Activated CD8-positive, alpha-beta memory T cell treated with anti-CD3 and anti-CD28 coated beads, Interleukin-2, amount 50 U/mL, for 48 hours (primary cell): Measurements from ENCODE around the gene PHLPP1.

Experiments used
- DNase-seq: peaks from one replicate; pipeline ENCODE4 v3.0.0-alpha.2; 2020

The PHLPP1 gene

GRCh38 chr18:62812242-62812641 lies 96.9 kb downstream of the PHLPP1 start:
- DNase-seq: no peak

GRCh38 chr18:62812876-62813275 lies 97.5 kb downstream of the PHLPP1 start:
- DNase-seq: no peak

GRCh38 chr18:62814132-62814759 lies 98.9 kb downstream of the PHLPP1 start:
- DNase-seq: no peak

DNA sequence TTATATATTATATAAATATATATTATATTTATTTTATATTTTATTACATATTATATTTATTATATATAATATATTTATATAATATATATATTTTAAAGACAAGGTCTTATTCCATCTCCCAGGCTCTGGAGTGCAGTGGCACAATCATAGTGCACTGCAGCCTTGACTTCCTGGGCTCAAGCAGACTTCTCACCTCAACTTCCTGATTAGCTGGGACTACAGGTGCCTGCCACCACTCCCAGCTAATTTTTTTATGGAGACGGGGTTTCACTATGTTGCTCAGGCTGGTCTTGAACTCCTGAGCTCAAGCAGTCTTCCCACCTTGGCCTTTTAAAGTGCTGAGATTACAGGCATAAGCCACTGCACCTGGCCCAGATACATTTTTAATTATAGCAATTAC lies 110.0 kb downstream of the PHLPP1 start:
- no peak for DNase-seq

DNA sequence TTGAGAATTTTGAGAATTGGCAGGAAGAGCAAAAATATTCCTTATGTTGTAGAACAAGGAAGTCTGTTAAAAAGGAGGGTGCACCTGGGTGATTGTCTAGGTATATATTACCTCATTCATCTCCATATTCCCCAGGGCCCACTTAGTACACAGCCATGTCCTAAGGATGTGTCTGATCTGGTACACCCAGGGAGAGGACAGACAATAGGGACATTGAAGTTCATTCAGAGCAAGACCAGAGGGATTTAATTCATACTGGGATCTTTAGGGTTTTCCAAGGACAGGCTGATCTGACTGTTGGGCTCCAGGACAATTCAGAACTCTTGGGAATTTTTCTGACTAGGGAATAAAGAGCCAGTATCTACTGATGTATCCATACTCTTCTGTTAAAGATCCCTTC lies 112.1 kb downstream of the PHLPP1 start:
- no peak for DNase-seq

GRCh38 chr18:62828091-62828640 lies 112.8 kb downstream of the PHLPP1 start:
- no peak for DNase-seq

- no peak for DNase-seq
Measured at GRCh38 chr18:62828852-62829251, 113.5 kb downstream of the PHLPP1 start.

GRCh38 chr18:62829936-62830335 lies 114.6 kb downstream of the PHLPP1 start:
- DNase-seq: no peak

DNA sequence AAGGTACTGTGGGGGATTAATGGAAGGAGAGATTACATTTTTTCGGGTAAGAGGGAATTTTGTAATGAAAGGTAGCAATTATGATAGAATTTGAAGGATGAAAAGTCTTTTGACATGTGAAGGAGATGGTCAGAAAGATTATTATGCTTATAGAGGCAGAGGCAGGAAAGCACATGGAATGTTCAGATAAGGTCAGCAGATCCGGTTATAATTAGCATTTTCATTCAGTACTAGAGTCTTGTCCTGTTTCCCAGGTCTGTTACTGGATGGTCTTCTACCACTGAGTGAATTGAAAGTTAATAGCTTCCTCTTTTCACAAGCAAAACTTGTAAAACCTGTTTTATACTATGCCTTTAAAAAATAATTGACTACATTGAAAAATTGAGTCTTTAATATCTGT lies 116.9 kb downstream of the PHLPP1 start:
- DNase-seq: no peak

DNA sequence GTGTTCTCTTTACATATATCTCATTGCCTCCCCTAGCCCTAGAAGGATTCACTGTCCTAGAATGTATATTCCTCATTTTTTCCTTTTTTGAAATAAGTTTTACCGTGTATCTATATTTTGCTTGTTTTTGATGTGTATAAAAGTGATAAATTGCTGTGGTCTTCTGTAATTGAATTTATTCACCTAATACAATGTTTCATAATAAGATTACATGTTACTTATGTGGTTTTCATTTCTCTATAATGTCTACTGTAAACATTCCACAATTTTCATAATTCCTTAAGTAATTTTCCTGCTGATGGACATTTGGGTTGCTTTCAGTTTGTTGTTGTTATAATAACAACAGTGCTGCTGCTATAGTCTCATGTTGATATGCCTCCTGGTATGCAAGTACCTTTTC lies 118.2 kb downstream of the PHLPP1 start:
- DNase-seq: no peak

GRCh38 chr18:62834715-62835114 lies 119.4 kb downstream of the PHLPP1 start:
- no peak for DNase-seq

- no peak for DNase-seq
Measured at GRCh38 chr18:62837011-62837410, 121.7 kb downstream of the PHLPP1 start.

- no peak for DNase-seq
Measured at GRCh38 chr18:62838475-62839098, 123.2 kb downstream of the PHLPP1 start.

GRCh38 chr18:62839874-62840713 lies 124.8 kb downstream of the PHLPP1 start:
- DNase-seq: no peak

GRCh38 chr18:62841405-62841804 lies 126.1 kb downstream of the PHLPP1 start:
- DNase-seq: no peak

DNA sequence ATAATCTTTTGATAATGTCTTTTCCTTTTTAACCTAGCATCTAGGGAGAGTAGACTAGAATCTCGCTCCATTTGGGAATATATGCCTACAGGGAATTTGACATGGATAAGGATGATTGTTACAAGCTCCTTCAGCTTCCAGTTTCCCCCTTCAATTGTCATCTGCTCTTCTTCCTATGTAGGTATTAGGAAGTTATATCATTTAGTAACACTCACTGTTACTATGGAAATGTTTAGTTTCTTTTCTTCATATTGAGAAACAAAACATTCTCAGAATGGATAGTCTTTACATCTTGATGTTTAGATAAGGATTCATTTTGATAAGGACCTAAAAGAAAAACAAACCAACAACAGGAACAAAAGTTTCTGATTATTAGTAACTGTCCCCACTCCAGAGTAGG lies 127.6 kb downstream of the PHLPP1 start:
- no peak for DNase-seq

DNA sequence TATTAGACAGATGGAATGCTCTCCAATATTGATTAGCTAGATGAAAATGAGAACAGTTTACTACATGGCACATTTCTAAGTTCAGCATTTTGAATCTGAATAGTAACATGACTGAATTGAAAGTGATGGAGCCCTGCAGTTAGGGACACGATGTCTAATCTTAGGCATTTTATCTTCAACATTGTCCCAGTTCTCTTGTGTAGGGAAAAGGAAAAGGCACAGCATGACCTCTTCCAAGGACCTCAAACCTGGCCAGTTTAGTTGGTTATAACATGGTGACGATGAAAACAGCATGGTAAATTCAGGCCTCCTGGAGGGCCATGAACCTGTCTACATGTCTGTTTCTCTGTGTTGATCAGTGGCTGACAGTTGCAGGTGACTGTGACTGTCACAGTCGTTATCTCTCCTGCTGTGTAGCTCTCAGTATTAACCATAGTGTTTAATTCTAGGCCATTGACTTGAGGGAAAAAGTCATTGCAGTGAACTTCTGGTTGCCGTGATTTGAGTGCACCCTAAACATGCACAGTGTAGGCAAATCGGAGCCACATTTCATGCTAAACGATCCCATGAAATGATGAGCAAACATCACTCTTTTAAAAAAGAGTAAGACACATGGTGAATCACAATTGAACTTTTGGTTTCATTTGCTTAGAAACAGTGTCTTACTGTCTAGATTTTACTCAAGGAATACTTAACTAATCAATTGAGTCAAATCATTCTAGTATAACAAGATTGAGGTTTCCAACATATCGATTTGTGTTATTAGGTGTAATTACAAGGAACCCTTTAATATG lies 129.7 kb downstream of the PHLPP1 start:
- DNase-seq: peak; percentile 53

DNA sequence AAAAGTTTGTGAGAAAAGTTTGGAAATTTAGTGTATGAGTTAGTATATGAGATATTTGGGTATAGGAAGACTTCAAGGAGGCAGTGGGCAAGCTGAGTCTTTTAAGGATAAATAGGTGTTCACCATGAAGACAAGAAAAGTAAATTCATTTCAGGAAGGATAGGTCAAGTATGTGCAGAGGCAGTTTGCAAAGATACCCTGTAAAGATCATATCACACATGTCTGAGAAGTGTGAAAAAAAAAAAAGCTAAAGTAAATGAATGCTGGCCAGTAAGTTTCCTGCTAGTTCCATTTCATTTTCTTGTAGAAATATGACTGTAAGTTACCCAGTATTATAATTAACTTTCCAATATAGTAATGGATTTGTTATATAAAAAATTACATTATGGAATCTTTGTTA lies 131.0 kb downstream of the PHLPP1 start:
- DNase-seq: no peak

GRCh38 chr18:62847081-62847480 lies 131.7 kb downstream of the PHLPP1 start:
- no peak for DNase-seq

- DNase-seq: no peak
Measured at GRCh38 chr18:62848946-62849345, 133.6 kb downstream of the PHLPP1 start.

- no peak for DNase-seq
Measured at GRCh38 chr18:62850619-62851306, 135.4 kb downstream of the PHLPP1 start.

- DNase-seq: no peak
Measured at GRCh38 chr18:62852851-62853250, 137.5 kb downstream of the PHLPP1 start.
